ENCODE data around the gene RIT1.
"Not testable (repeated sequence)": the region's sequence is repeated elsewhere in the genome, so short reads cannot be mapped to it uniquely, and the experiment has no call there.

Gene RIT1

GRCh38 chr1:155932487-155932886 is 21.3 kb upstream of the RIT1 start:
- no peak for DNase-seq

- DNase-seq, result no peak
Measured at GRCh38 chr1:155932081-155932480, 20.9 kb upstream of the RIT1 start.

- no peak for DNase-seq
Measured at GRCh38 chr1:155931332-155932038, 20.3 kb upstream of the RIT1 start.

- not testable (repeated sequence) for DNase-seq
Measured at GRCh38 chr1:155930725-155931124, 19.6 kb upstream of the RIT1 start.

- no peak for DNase-seq
Measured at GRCh38 chr1:155929057-155929456, 17.9 kb upstream of the RIT1 start.

GRCh38 chr1:155925506-155925905 is 14.4 kb upstream of the RIT1 start:
- DNase-seq, result no peak

GRCh38 chr1:155920717-155921116 is 9.6 kb upstream of the RIT1 start:
- DNase-seq, result no peak

GRCh38 chr1:155919801-155920200 is 8.7 kb upstream of the RIT1 start:
- no peak for DNase-seq

- no peak for DNase-seq
Measured at GRCh38 chr1:155918660-155919059, 7.5 kb upstream of the RIT1 start.

- DNase-seq, result no peak
Measured at GRCh38 chr1:155913969-155914757, 3.0 kb upstream of the RIT1 start.

- DNase-seq, result no peak
Measured at GRCh38 chr1:155912056-155912536, 947 bp upstream of the RIT1 start.

- DNase-seq, result no peak
Measured at GRCh38 chr1:155910621-155911121, 478 bp downstream of the RIT1 start.

GRCh38 chr1:155909894-155910293 is 1.3 kb downstream of the RIT1 start:
- no peak for DNase-seq

- DNase-seq, result no peak
Measured at GRCh38 chr1:155904261-155904660, 6.9 kb downstream of the RIT1 start.

GRCh38 chr1:155900161-155900560 is 11.0 kb downstream of the RIT1 start:
- DNase-seq, result no peak

GRCh38 chr1:155899683-155900082 is 11.5 kb downstream of the RIT1 start:
- no peak for DNase-seq

- DNase-seq, result no peak
Measured at GRCh38 chr1:155898888-155899287, 12.3 kb downstream of the RIT1 start.

- DNase-seq, result no peak
Measured at GRCh38 chr1:155897746-155898145, 13.4 kb downstream of the RIT1 start.

- not testable (repeated sequence) for DNase-seq
Measured at GRCh38 chr1:155896476-155896875, 14.7 kb downstream of the RIT1 start.

GRCh38 chr1:155895617-155896016 is 15.5 kb downstream of the RIT1 start:
- not testable (repeated sequence) for DNase-seq

GRCh38 chr1:155893389-155894142 is 17.6 kb downstream of the RIT1 start:
- DNase-seq, result no peak

- no peak for DNase-seq
Measured at GRCh38 chr1:155892796-155893195, 18.4 kb downstream of the RIT1 start.

GRCh38 chr1:155890251-155890650 is 20.9 kb downstream of the RIT1 start:
- DNase-seq, result no peak

Data from NCI-H2029 treated with DMSO at 0.1 percent for 48 hours (cell line).